NCI-H1930 (cell line): Measurements from ENCODE around the gene ITGBL1.

Source experiments
- DNase-seq, 2 experiments: peaks; one replicate each; lab custom pipeline; 2025; lab: John Stamatoyannopoulos, UW

ITGBL1 gene

DNA sequence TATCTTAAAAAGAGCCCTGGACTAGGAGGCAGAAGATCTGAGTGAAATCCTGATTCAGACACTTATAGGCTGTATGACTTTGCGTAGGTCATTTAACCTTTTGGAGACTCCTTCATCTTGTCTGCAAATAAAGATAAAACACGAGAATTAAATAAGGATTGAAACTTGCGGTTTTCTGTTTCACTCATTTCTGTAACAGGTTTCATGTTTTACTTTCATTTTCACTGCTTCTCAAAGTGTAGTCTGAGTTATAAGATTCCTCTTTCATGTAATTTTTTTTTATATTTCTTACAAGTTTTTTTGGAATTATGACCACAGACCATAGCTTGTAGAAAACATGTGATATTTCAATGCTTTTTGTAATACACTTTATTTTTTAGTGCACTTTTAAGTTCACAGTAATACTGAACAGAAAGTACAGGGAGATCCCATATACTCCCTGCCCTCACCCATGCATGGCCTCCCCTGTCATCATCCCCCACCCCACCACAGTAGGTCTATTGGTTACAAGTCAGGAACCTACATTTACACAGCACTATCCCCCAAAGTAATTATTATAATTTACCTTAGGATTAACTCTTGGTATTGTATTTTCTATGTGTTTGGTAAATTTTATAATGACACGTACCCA is 174.6 kb downstream of the ITGBL1 start:
- DNase-seq, result no peak

DNA sequence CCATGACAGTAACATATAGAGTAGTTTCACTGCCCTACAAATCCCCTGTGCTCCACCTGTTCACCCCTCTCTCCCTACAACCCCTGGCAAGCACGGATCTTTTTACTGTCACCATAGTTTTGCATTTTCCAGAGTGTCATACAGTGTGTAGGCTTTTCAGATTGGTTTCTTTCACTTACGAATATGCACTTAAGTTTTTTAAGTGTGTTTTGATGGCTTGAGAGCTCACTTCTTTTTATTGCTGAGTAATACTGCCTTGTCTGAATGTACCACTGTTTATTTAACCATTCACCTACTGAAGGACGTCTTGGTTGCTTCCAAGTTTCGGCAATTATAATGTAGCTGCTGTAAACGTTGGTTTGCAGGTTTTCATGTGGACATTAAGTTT is 175.1 kb downstream of the ITGBL1 start:
- no peak for DNase-seq

DNA sequence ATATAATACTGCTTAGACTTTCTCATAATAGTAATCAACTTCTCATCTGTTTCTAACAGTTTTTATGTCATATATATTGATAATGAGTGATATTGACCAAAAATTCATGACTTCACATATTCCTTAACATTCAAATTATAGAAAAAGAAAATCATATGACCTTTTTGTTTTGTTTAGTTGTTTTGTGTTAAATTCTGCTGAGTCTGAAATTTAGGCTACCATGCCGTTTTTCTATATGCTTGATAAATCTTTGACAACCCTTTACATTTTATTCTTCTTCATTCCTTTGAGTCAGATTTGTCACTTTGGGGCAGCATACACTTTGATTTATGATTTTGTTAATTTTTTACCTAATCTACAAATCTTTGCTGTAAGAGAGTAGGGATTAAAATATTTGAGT is 176.4 kb downstream of the ITGBL1 start:
- no peak for DNase-seq

GRCh38 chr13:101631395-101631794 is 178.9 kb downstream of the ITGBL1 start:
- no peak for DNase-seq

DNA sequence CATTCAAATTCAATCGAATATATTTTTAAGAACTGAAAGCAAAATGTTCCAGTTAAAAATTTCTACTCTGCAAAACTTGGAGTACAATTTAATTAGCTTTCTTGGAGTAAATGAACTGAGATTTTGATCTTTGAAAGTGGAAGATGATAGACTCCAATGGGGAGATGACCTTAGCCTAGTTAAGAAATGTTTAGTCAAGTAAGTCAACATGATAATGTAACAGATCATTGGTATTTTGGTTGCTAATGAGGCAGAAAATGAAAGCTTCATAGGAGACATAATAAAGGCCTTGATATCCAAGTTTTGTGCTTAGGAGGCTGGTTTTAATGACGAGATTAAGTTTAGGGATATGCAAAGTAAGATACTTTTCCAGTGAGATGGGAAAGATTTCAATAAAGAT is 181.7 kb downstream of the ITGBL1 start:
- DNase-seq, result no peak

- DNase-seq, result no peak
These were observed 187.2 kb downstream of the ITGBL1 start for GRCh38 chr13:101639711-101640110.

GRCh38 chr13:101640788-101641400 is 188.4 kb downstream of the ITGBL1 start:
- DNase-seq, result no peak

DNA sequence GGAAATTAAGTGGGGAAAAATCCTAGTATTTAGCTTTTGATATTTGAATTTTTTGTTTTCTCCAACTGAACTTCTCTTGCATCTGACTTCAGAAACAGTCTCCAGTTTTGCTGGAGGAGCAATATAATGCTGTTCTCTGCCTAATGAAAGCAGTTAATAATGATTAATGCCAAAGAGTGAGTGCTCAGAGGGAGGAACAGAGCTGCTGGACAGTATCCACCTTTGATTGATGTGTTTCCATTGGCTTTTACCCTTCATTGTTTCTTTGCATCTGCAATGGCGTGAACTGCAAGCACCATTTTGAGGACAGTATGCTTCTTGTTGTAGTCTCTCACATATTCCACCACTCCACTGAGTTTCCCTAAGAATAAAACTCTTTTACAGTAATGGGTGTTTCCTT is 193.4 kb downstream of the ITGBL1 start:
- DNase-seq, result no peak

DNA sequence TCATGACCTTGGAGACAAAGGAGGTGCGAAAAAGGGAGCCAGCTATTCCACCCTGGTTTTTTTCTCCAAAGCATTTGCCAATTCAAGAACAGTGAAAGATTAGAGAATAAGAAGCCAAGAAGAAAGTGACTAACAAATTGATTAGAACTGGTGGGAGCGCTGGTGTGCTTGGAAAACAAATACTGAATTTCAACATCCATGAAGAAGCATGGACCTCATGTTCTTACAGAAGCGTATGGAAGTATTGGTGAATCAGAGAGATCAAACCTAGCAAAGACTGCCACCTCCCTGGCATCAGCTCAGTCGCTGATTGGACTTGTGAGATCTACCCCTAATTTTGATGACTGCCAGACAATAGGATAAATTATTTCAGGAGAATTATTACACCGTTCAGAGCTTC is 195.3 kb downstream of the ITGBL1 start:
- no peak for DNase-seq

DNA sequence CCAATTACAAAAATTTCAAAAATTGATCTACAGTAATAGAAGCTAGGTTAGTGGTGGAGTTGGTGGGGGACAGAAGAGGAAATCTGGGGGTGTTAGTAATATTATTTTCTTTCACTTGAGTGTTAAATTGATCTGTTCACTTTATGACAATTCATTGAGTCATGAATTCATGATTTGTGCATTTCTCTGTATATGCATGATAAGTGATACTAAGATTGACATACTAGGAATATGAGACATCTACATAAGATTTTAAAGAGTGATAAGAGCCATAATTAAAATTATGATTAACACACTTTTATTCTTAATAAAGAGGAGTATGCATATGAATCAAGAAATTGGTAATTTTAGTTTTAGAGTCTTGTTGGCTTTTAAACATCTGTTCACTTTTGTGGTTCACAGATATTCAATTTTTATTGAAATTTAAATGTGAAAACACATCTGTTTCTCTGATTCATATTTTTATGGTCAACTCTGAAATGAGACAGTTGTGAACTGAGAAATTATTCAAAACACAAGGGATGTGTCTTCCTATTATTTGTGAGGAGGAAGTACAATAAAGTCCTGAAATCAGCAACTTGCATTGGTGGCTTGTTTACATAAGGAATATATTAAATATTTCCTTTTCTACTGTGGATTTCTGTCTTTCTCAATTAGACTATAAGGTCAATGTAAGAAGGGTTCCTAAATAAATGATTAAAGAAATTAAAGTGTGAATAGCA is 196.5 kb downstream of the ITGBL1 start:
- DNase-seq, result no peak

- no peak for DNase-seq
These were observed 197.1 kb downstream of the ITGBL1 start for GRCh38 chr13:101649488-101650126.

- no peak for DNase-seq
These were observed 202.4 kb downstream of the ITGBL1 start for GRCh38 chr13:101654883-101655282.

DNA sequence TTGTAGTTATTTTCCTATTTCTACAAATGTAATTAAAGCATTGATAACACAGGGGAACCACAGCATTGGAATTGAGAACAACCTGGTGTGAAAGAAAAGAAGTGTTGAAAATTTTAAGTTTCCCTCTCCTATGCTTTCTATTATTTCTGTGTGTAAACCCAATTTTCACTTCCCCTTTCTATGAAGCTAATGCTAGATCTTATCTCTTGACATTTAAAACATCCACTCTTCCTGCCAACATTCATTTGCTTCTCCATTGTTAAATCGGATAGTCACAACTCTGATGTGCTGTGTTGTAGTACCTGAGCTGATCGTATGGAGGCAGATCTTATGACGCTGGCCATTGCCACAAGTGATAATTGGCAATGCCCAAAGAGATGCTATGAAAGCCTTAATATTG is 203.0 kb downstream of the ITGBL1 start:
- no peak for DNase-seq

DNA sequence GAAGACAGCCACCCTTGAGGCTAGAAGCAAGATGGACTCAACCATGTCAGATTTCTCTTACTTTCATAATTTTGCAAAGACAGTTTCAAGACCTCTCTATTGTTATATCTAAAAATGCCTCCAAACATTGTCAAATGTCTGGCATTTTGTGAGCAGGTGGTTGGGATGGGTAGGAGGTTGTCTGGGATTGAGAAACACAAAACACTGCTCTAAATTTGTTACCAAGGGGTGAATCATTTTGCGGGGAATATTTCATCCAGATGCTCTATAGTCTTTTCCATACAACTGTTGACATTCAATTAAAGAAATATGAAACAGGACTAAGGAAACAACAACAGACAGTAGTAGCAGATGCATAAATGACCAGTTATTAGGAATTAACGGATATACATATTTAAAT is 208.2 kb downstream of the ITGBL1 start:
- no peak for DNase-seq

DNA sequence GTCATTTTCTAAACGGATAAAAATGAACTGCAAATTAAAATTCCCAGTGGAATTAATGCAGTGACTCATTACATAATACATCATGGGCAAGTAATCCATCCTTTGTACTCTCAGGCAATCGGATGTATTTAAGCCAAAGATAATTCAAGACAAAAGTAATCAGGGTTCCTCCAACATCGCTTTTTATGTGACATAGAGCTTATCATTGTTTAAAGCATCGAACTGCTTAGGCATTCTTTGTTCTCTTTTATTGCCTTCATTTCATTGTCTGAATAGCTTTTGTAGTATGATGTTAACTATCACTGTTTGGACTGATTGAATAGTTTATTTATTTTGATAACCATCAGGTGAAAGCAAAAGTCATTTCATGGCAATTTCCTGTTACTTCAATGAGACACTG is 209.4 kb downstream of the ITGBL1 start:
- DNase-seq, result peak; percentile 28 to 38

DNA sequence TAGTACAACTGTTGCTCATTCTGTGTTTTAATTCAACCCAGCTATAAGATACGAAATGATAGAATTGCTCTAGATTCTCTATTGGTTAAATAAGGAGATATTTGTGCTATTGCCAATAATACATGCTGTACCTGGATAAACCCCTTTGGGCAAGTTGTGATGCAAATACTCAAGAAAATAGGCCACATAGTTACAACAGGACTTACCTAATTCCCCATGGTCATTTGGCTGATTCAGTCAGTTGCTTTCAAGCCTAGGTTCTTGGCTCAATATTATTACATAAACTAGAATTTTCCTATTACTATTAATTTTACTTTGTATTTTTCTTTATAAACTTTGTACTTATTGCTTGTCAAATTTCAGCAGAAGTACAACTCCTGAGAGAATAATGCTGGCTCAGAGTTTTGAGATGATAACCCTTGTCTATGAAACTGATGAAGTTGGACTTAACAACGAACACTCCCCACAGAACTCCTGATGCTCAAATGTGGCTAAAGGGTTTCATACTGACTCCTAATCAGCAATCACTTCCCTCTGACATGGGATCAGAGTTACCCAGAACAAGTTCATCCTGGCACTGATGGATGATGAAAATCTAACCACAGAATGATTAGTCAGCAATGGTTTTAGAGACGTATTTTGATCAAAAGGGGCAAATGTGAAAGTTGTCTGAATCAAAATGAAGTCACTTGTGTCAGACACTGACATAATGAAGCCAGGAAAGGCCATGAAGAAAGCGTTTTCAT is 221.1 kb downstream of the ITGBL1 start:
- no peak for DNase-seq

DNA sequence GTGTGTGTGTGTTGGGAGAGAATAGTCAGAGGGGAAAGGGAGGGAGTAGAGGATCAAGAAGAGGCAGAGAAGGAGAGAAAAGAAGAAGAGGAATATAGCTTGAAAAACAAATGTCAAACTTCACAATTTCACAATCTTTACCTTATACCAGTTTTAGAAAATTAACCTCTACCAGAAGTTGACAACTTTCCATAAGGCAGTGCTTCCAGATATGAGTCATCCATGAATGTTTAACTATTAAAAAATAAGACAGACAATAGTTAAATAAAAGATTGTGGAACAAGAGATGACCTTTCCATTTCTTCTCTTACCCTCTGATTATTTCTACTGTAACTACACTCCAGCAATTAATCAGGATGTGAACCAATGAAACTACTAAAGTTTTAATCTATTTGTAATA is 229.4 kb downstream of the ITGBL1 start:
- no peak for DNase-seq

DNA sequence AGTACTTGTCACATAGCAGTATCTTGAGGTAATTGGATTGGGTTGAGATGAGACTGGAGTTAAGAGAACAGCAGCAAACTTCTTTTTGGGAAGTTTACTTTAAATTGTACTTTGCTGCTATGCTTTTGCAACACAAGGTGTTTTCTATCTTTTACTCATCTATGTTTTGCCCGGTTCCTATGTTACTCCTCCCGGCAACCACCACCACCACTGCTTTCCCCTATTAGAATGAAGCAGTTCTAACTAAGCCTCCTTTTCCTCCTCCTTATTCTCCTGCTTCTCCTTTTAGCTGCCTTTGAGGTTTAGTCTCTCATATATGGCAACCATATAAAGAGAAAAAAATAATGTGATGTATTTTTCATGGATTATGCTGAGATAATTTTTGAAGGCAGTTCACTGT is 233.5 kb downstream of the ITGBL1 start:
- DNase-seq, result no peak

GRCh38 chr13:101690871-101691270 is 238.4 kb downstream of the ITGBL1 start:
- no peak for DNase-seq

DNA sequence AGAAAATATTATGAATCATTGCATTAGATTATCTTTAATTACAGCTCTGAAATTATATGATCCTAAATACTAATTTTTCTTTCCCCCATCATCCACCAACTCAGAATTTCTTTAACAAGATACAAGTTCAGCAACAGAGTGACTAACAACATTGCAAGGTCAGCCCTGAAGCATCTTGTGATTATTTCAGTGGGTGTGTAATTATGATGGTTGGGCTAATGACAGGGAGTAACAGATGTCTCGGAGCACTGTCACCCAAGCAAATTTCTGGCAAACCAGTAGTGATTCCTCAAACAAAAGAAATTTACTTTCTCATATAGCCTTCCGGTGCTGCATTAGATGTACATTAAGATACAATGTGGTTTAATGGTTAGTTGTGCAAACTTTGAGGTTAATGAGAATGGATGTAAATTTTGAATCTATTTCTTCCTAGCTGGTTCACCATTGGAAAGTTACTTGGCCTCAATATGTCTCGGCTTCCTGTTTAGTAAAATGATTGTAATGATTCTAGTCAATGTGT is 238.9 kb downstream of the ITGBL1 start:
- no peak for DNase-seq

- no peak for DNase-seq
These were observed 243.5 kb downstream of the ITGBL1 start for GRCh38 chr13:101695870-101696516.

GRCh38 chr13:101697745-101698144 is 245.3 kb downstream of the ITGBL1 start:
- no peak for DNase-seq
